H9 (cell line): ENCODE measurements around the gene P2RY14. TPM values are rescaled to one million over a fixed set of nuclear protein-coding genes. Genes with fewer than 3 reads are reported as not detected.
A peak's percentile ranks its signal among the peaks of the same experiment; 100 is the strongest.

Experiments
- DNase-seq: peaks from one replicate; pipeline ENCODE4 v3.0.0-alpha.2; 2017
- H2AFZ ChIP-seq: one replicate; pipeline ENCODE4 v1.6.1; 2013; ENCODE audit warnings: mild to moderate bottlenecking, low read length, control low read depth, moderate library complexity
- H2AK5ac ChIP-seq: 2 replicates; pipeline ENCODE4 v1.6.1; 2013; ENCODE audit warnings: low read length, control low read depth, mixed read lengths; ENCODE audit not compliant: insufficient read length
- H2BK120ac ChIP-seq: one replicate; pipeline ENCODE4 v1.6.1; 2013; ENCODE audit warnings: low read depth, mild to moderate bottlenecking, low read length, control low read depth, inconsistent platforms; ENCODE audit not compliant: poor library complexity, severe bottlenecking
- H2BK12ac ChIP-seq: 2 replicates; pipeline ENCODE4 v1.6.1; 2013; ENCODE audit warnings: low read length, control low read depth, mixed read lengths, low read depth; ENCODE audit not compliant: insufficient read length
- H2BK15ac ChIP-seq: 2 replicates; pipeline ENCODE4 v1.6.1; 2013; ENCODE audit warnings: low read depth, low read length, control low read depth
- H2BK20ac ChIP-seq: one replicate; pipeline ENCODE4 v1.6.1; 2013; ENCODE audit warnings: low read depth, mild to moderate bottlenecking, low read length, control low read depth, inconsistent platforms; ENCODE audit not compliant: poor library complexity, severe bottlenecking
- H2BK5ac ChIP-seq: 2 replicates; pipeline ENCODE4 v1.6.1; 2013; ENCODE audit warnings: low read length, control low read depth, mixed read lengths; ENCODE audit not compliant: insufficient read length
- H3K14ac ChIP-seq: 2 replicates; pipeline ENCODE4 v1.6.1; 2013; ENCODE audit warnings: low read length, control low read depth; ENCODE audit not compliant: insufficient read depth
- H3K18ac ChIP-seq: 2 replicates; pipeline ENCODE4 v1.6.1; 2013; ENCODE audit warnings: low read depth, mild to moderate bottlenecking, mixed read lengths, low read length, control low read depth; ENCODE audit not compliant: insufficient read length
- H3K23ac ChIP-seq: 2 replicates; pipeline ENCODE4 v1.6.1; 2013; ENCODE audit warnings: low read length, control low read depth, mixed read lengths, low read depth; ENCODE audit not compliant: insufficient read length
- H3K23me2 ChIP-seq: 2 replicates; pipeline ENCODE4 v1.6.1; 2013; ENCODE audit warnings: low read depth, mild to moderate bottlenecking, mixed read lengths, low read length, control low read depth; ENCODE audit not compliant: insufficient read length, poor library complexity, severe bottlenecking
- H3K27ac ChIP-seq: 2 replicates; pipeline ENCODE4 v1.5.1; 2013; ENCODE audit warnings: low read length, control low read depth, mixed read lengths, low read depth; ENCODE audit not compliant: insufficient read length
- H3K27me3 ChIP-seq: 2 replicates; pipeline ENCODE4 v1.6.1; 2013; ENCODE audit warnings: low read length, control low read depth, inconsistent platforms; ENCODE audit not compliant: insufficient read depth
- H3K4ac ChIP-seq: 2 replicates; pipeline ENCODE4 v1.6.1; 2013; ENCODE audit warnings: low read depth, mild to moderate bottlenecking, control low read depth, inconsistent platforms, low read length, moderate library complexity
- H3K4me1 ChIP-seq: 2 replicates; pipeline ENCODE4 v1.6.1; 2013; ENCODE audit warnings: low read length, control low read depth, inconsistent platforms; ENCODE audit not compliant: insufficient read depth
- H3K4me2 ChIP-seq: 2 replicates; pipeline ENCODE4 v1.6.1; 2013; ENCODE audit warnings: low read length, control low read depth, mixed read lengths; ENCODE audit not compliant: insufficient read length, insufficient read depth
- H3K56ac ChIP-seq: 2 replicates; pipeline ENCODE4 v1.6.1; 2013; ENCODE audit warnings: low read depth, mild to moderate bottlenecking, mixed read lengths, low read length, control low read depth; ENCODE audit not compliant: insufficient read length
- H3K79me1 ChIP-seq: 2 replicates; pipeline ENCODE4 v1.6.1; 2013; ENCODE audit warnings: low read depth, mild to moderate bottlenecking, moderate library complexity, low read length, control low read depth, inconsistent platforms; ENCODE audit not compliant: insufficient read depth, poor library complexity, severe bottlenecking
- H3K79me2 ChIP-seq: 2 replicates; pipeline ENCODE4 v1.6.1; 2013; ENCODE audit warnings: low read length, control low read depth, inconsistent platforms; ENCODE audit not compliant: insufficient read depth
- H3K9ac ChIP-seq: 2 replicates; pipeline ENCODE4 v1.6.1; 2013; ENCODE audit warnings: low read length, control low read depth, mixed read lengths; ENCODE audit not compliant: insufficient read length; ENCODE audit errors: extremely low read depth
- H3K9me3 ChIP-seq: one replicate; pipeline ENCODE4 v1.6.1; 2013; ENCODE audit warnings: low read depth, low read length, inconsistent platforms; ENCODE audit not compliant: control insufficient read depth
- H3T11ph ChIP-seq: one replicate; pipeline ENCODE4 v1.6.1; 2013; ENCODE audit warnings: mild to moderate bottlenecking, low read length, control low read depth, inconsistent platforms
- H4K20me1 ChIP-seq: one replicate; pipeline ENCODE4 v1.6.1; 2013; ENCODE audit not compliant: control insufficient read depth, insufficient read length, insufficient read depth
- H4K5ac ChIP-seq: 2 replicates; pipeline ENCODE4 v1.6.1; 2013; ENCODE audit warnings: low read depth, mild to moderate bottlenecking, mixed read lengths, low read length, control low read depth; ENCODE audit not compliant: insufficient read length
- H4K8ac ChIP-seq: replicated peaks from 2 replicates; pipeline ENCODE4 v1.6.1; 2013; ENCODE audit warnings: low read length, control low read depth, mixed read lengths, low read depth; ENCODE audit not compliant: insufficient read length
- H4K91ac ChIP-seq: 2 replicates; pipeline ENCODE4 v1.6.1; 2013; ENCODE audit warnings: low read depth, mild to moderate bottlenecking, moderate library complexity, mixed read lengths, low read length, control low read depth; ENCODE audit not compliant: insufficient read length
- H3K27ac Mint-ChIP-seq, 3 experiments: 2 replicates in 2 of 3; 3 replicates in 1 of 3; pipeline ENCODE4 v1.8.0; 2020 to 2021; ENCODE audit warnings: mixed read lengths in 3 of 3, mild to moderate bottlenecking in 1 of 3, moderate library complexity in 1 of 3
- H3K27me3 Mint-ChIP-seq: 2 replicates; pipeline ENCODE4 v1.8.0; 2021; ENCODE audit warnings: low read depth, mild to moderate bottlenecking, moderate library complexity, mixed read lengths
- H3K36me3 Mint-ChIP-seq, 3 experiments: 2 replicates in 2 of 3; 3 replicates in 1 of 3; pipeline ENCODE4 v1.8.0; 2020 to 2021; ENCODE audit warnings: low read depth in 3 of 3, mixed read lengths in 3 of 3; ENCODE audit not compliant: insufficient read depth in 1 of 3
- H3K4me1 Mint-ChIP-seq, 2 experiments: 2 replicates each; pipeline ENCODE4 v1.8.0; 2020; ENCODE audit warnings: mixed read lengths in 2 of 2
- H3K4me3 Mint-ChIP-seq, 2 experiments: 2 replicates in 1 of 2; 3 replicates in 1 of 2; pipeline ENCODE4 v1.8.0; 2020 to 2021; ENCODE audit warnings: mild to moderate bottlenecking in 2 of 2, mixed read lengths in 2 of 2, moderate library complexity in 1 of 2
- H3K9me3 Mint-ChIP-seq, 2 experiments: 2 replicates in 1 of 2; 3 replicates in 1 of 2; pipeline ENCODE4 v1.8.0; 2020; ENCODE audit warnings: mild to moderate bottlenecking in 2 of 2, mixed read lengths in 2 of 2, moderate library complexity in 1 of 2
- WGBS: extraction: QIAGEN DNeasy Blood & Tissue Kit; methylation state at CpG from one replicate; pipeline ENCODE4 v1.1.7; 2013; ENCODE audit warnings: missing lambda C conversion rate, low lambda C conversion rate, mixed read lengths; ENCODE audit not compliant: insufficient read length; ENCODE audit errors: extremely low coverage; 5-methylcytosine and 5-hydroxymethylcytosine counted together
- total RNA-seq: library from RNA; stranded (reverse); gene quantifications from 2 replicates; pipeline ENCODE4 v1.2.1, GENCODE V29; 2021
- TF ChIP-seq, protein P1 (sequence below): fragments of 200-600 bp; sonication (generic); conservative IDR thresholded peaks from 3 replicates; pipeline ENCODE4 v1.8.0; 2021; ENCODE audit warnings: antibody characterized with exemption, mild to moderate bottlenecking

The P2RY14 gene
- total RNA-seq, 1 experiment from 2014 or later, result not detected

DNA sequence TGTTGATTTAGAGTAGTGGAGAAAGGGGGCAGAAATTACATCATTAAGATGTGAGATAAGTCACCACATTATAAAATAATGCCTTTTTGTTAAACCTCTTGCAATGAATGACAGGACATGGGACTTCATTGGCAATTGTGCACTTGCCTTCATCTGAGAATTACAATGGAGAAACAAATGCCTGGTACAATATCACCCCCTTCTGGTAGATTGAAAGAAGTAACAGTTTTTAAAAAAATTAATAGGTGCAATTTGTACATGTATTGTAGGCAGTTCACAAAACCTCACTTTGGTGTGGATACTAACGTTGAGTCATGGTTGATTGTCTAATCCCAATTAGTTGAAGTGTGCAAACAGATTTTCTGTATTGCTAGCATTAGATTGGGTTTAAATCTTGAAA is 4.6 kb upstream of the P2RY14 start:
- H3K4ac ChIP-seq, result no peak overlapping the region
- H4K91ac ChIP-seq, result no peak overlapping the region
- H2BK15ac ChIP-seq, result no peak overlapping the region
- no peaks in the 10 kb centered on the region for H3K79me2 ChIP-seq
- no peak overlapping the region for H3T11ph ChIP-seq
- peaks cover 5% of the 10 kb centered on the region in 2 experiments for H3K4me1 Mint-ChIP-seq
- H2BK20ac ChIP-seq, result no peak overlapping the region
- H3K27ac Mint-ChIP-seq, result no peak overlapping the region
- H3K9me3 ChIP-seq, result no peaks in the 10 kb centered on the region
- H3K18ac ChIP-seq, result no peak overlapping the region
- H3K56ac ChIP-seq, result no peak overlapping the region
- no peak overlapping the region for H2BK12ac ChIP-seq
- no peak overlapping the region for H3K9ac ChIP-seq
- H4K5ac ChIP-seq, result no peak overlapping the region
- H3K23ac ChIP-seq, result no peak overlapping the region
- no peaks in the 10 kb centered on the region for H4K20me1 ChIP-seq
- H3K9me3 Mint-ChIP-seq, result no peaks in the 10 kb centered on the region
- no peak overlapping the region for H2BK5ac ChIP-seq
- H2BK120ac ChIP-seq, result no peak overlapping the region
- no peak overlapping the region for H2AK5ac ChIP-seq
- TF ChIP-seq, protein P1, sequence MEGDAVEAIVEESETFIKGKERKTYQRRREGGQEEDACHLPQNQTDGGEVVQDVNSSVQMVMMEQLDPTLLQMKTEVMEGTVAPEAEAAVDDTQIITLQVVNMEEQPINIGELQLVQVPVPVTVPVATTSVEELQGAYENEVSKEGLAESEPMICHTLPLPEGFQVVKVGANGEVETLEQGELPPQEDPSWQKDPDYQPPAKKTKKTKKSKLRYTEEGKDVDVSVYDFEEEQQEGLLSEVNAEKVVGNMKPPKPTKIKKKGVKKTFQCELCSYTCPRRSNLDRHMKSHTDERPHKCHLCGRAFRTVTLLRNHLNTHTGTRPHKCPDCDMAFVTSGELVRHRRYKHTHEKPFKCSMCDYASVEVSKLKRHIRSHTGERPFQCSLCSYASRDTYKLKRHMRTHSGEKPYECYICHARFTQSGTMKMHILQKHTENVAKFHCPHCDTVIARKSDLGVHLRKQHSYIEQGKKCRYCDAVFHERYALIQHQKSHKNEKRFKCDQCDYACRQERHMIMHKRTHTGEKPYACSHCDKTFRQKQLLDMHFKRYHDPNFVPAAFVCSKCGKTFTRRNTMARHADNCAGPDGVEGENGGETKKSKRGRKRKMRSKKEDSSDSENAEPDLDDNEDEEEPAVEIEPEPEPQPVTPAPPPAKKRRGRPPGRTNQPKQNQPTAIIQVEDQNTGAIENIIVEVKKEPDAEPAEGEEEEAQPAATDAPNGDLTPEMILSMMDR, result peak; percentile 81
- H3K27me3 Mint-ChIP-seq, result no peaks in the 10 kb centered on the region
- H3K4me2 ChIP-seq, result no peak overlapping the region
- no peak overlapping the region for H3K4me3 Mint-ChIP-seq
- H2AFZ ChIP-seq, result no peak overlapping the region
- WGBS, result no CpG with 5 or more reads among the region's 1 CpG
- H3K79me1 ChIP-seq, result no peaks in the 10 kb centered on the region
- no peaks in the 10 kb centered on the region; the same call in 1 of the 2 replicates for H3K4me1 ChIP-seq
- no peak overlapping the region for H3K27ac ChIP-seq
- H4K8ac ChIP-seq, result no peak overlapping the region
- H3K36me3 Mint-ChIP-seq, result no peaks in the 10 kb centered on the region
- no peaks in the 10 kb centered on the region for H3K23me2 ChIP-seq
- no peak overlapping the region for H3K14ac ChIP-seq
- no peaks in the 10 kb centered on the region for H3K27me3 ChIP-seq
- no peak for DNase-seq
